HepG2 (cell line): ENCODE measurements around the gene POU3F1. TPM values are rescaled to one million over a fixed set of nuclear protein-coding genes. Genes with fewer than 3 reads are reported as not detected.

Experiments
- ATAC-seq: fragments of 200-7000 bp; cut with Tn5 transposase; 3 replicates; pipeline ENCODE4 v1.9.1; 2020; ENCODE audit warnings: mild to moderate bottlenecking, moderate library complexity
- BruUV-seq: library from RNA; stranded (reverse); fragments of 400-500 nt; replicated peaks from 2 replicates; lab custom pipeline; 2021; lab: Mats Ljungman, UMichigan
- CTCF ChIA-PET: fragments of 300-600 bp; formaldehyde crosslinking; extraction: SDS; loops from one replicate; lab custom pipeline; 2021; ENCODE audit warnings: low total read pairs, inconsistent platforms, low intra/inter-chr PET ratio; lab: Yijun Ruan, JAX
- POLR2A ChIA-PET: fragments of 350-600 bp; sonication (Branson Sonifier 250); formaldehyde crosslinking; loops from one replicate; lab custom pipeline; 2020; ENCODE audit warnings: antibody characterized with exemption, inconsistent platforms; lab: Yijun Ruan, JAX
- DNase-seq: peaks from one replicate; pipeline ENCODE4 v3.0.0-alpha.2; 2015; ENCODE audit warnings: low spot score
- FAIRE-seq: peaks from 3 replicates; lab custom pipeline; 2011; peaks lifted over from hg19 to GRCh38; lab: Jason Lieb, UNC
- H2AFZ ChIP-seq: one replicate; pipeline ENCODE4 v1.6.1; 2011; ENCODE audit warnings: low read length, inconsistent platforms
- H3K27ac ChIP-seq: fragments of 300-600 bp; 3 replicates; pipeline ENCODE4 v1.8.0; 2011; ENCODE audit warnings: mixed run types, mild to moderate bottlenecking, mixed read lengths, low read length, inconsistent platforms; ENCODE audit not compliant: insufficient read depth; ENCODE audit errors: extremely low read length
- H3K27me3 ChIP-seq, 2 experiments: fragments of 200-600 bp in 1 of 2; 2 replicates in 1 of 2; 3 replicates in 1 of 2; pipeline versions ENCODE4 v1.6.0 to v1.8.0; 2011; ENCODE audit warnings: low read length in 2 of 2, mild to moderate bottlenecking in 2 of 2, moderate library complexity in 2 of 2, inconsistent platforms in 1 of 2; ENCODE audit not compliant: insufficient read depth in 2 of 2, control insufficient read depth in 1 of 2
- H3K36me3 ChIP-seq, 2 experiments: fragments of 200-600 bp in 1 of 2; replicated peaks in 1 of 2; 2 replicates in 1 of 2; 3 replicates in 1 of 2; pipeline versions ENCODE4 v1.5.1 to v1.8.0; 2011; ENCODE audit warnings: low read length in 2 of 2, inconsistent platforms in 1 of 2; ENCODE audit not compliant: insufficient read depth in 2 of 2, control insufficient read depth in 1 of 2
- H3K4me1 ChIP-seq: 2 replicates; pipeline ENCODE4 v1.5.1; 2012; ENCODE audit warnings: low read length, inconsistent platforms; ENCODE audit not compliant: insufficient read depth
- H3K4me2 ChIP-seq: 2 replicates; pipeline ENCODE4 v1.6.0; 2011; ENCODE audit warnings: low read depth, low read length, inconsistent platforms
- H3K4me3 ChIP-seq, 3 experiments: fragments of 200-600 bp in 1 of 3; sonication (generic), shearing (Covaris generic) in 1 of 3; replicated peaks in 1 of 3; 2 replicates each; pipeline ENCODE4 v1.5.1; 2011 to 2016; ENCODE audit warnings: low read length in 3 of 3, inconsistent platforms in 2 of 3, low read depth in 2 of 3, mild to moderate bottlenecking in 2 of 3, control low read depth in 1 of 3, mixed read lengths in 1 of 3; ENCODE audit not compliant: insufficient read depth in 1 of 3
- H3K79me2 ChIP-seq: one replicate; pipeline ENCODE4 v1.6.1; 2011; ENCODE audit warnings: low read length, inconsistent platforms; ENCODE audit not compliant: insufficient read depth
- H3K9ac ChIP-seq: 2 replicates; pipeline ENCODE4 v1.6.0; 2011; ENCODE audit warnings: mild to moderate bottlenecking, low read depth, low read length, inconsistent platforms; ENCODE audit not compliant: insufficient read depth
- H3K9me3 ChIP-seq: 2 replicates; pipeline ENCODE4 v1.5.1; 2012; ENCODE audit warnings: mild to moderate bottlenecking, low read length
- H4K20me1 ChIP-seq: 2 replicates; pipeline ENCODE4 v1.6.0; 2011; ENCODE audit warnings: inconsistent platforms, mild to moderate bottlenecking, low read length, moderate library complexity; ENCODE audit not compliant: insufficient read depth
- ARNT2 ChIP-seq: sonication (generic); formaldehyde crosslinking; IDR thresholded peaks from 2 replicates; pipeline ENCODE4 v1.8.0; 2022; ENCODE audit warnings: mild to moderate bottlenecking, low read depth, missing genetic modification reagents, moderate library complexity
- ATF2 ChIP-seq: sonication (generic); formaldehyde crosslinking; IDR thresholded peaks from 2 replicates; pipeline ENCODE4 v1.4.0; 2020; ENCODE audit warnings: missing genetic modification reagents
- EP300 ChIP-seq, 3 experiments: sonication (generic) in 1 of 3; formaldehyde crosslinking in 1 of 3; IDR thresholded peaks; 2 replicates each; pipeline versions ENCODE4 v1.5.1 to v1.6.1; 2011 to 2020; ENCODE audit warnings: low read depth in 2 of 3, low read length in 2 of 3, borderline replicate concordance in 1 of 3, improper control_type of control experiment in 1 of 3, mild to moderate bottlenecking in 1 of 3, missing genetic modification reagents in 1 of 3, moderate library complexity in 1 of 3
- ETV6 ChIP-seq: sonication (generic); formaldehyde crosslinking; conservative IDR thresholded peaks from 2 replicates; pipeline ENCODE4 v1.4.0; 2020; ENCODE audit warnings: missing genetic modification reagents
- MAZ ChIP-seq, 2 experiments: sonication (generic) in 1 of 2; formaldehyde crosslinking in 1 of 2; IDR thresholded peaks; 2 replicates each; pipeline versions ENCODE4 v1.5.0 to v1.6.1; 2012 to 2020; ENCODE audit warnings: low read depth in 2 of 2, mild to moderate bottlenecking in 2 of 2, borderline replicate concordance in 1 of 2, improper control_type of control experiment in 1 of 2, low read length in 1 of 2, missing genetic modification reagents in 1 of 2, moderate library complexity in 1 of 2
- MTA1 ChIP-seq: sonication (generic); formaldehyde crosslinking; IDR thresholded peaks from 2 replicates; pipeline ENCODE4 v1.4.0; 2020; ENCODE audit warnings: missing genetic modification reagents, mild to moderate bottlenecking, borderline replicate concordance
- PREB ChIP-seq: sonication (generic); formaldehyde crosslinking; IDR thresholded peaks from 2 replicates; pipeline ENCODE4 v1.4.0; 2020; ENCODE audit warnings: missing genetic modification reagents
- RARA ChIP-seq: IDR thresholded peaks from 2 replicates; pipeline ENCODE4 v1.6.1; 2016; ENCODE audit warnings: missing genetic modification reagents, missing compliant biosample characterization
- ZNF17 ChIP-seq: sonication (generic); formaldehyde crosslinking; IDR thresholded peaks from 2 replicates; pipeline ENCODE4 v1.5.0; 2020; ENCODE audit warnings: mild to moderate bottlenecking, missing genetic modification reagents
- ZNF878 ChIP-seq: sonication (generic); formaldehyde crosslinking; IDR thresholded peaks from 2 replicates; pipeline ENCODE4 v1.8.1; 2023; ENCODE audit warnings: mild to moderate bottlenecking, missing genetic modification reagents, moderate library complexity
- ZSCAN21 ChIP-seq: sonication (generic); formaldehyde crosslinking; IDR thresholded peaks from 2 replicates; pipeline ENCODE4 v1.8.0; 2022; ENCODE audit warnings: mild to moderate bottlenecking, missing genetic modification reagents, moderate library complexity, borderline replicate concordance
- WGBS: methylation state at CpG from one replicate; pipeline ENCODE4 v1.1.6; 2017; ENCODE audit warnings: low lambda C conversion rate; 5-methylcytosine and 5-hydroxymethylcytosine counted together
- in situ Hi-C: cut with HindIII; loops from 2 replicates; pipeline ENCODE4 v1.10.0; 2017; ENCODE audit warnings: low pct_unique_long_range_greater_than_20kb; ENCODE audit not compliant: extremely low pct_ligation_motif_present
- intact Hi-C: fragments of 100-400 bp; cut with micrococcal nuclease; formaldehyde crosslinking; loops from one replicate; pipeline ENCODE4 v1.10.0; 2022; ENCODE audit not compliant: unreplicated experiment
- polyA plus RNA-seq, 8 experiments: library from polyadenylated mRNA; depleted of rRNA in 3 of 8; stranded (reverse) in 7 of 8; unstranded in 1 of 8; fragments of >200 nt; fragmentation: Illumina TruSeq in 4 of 8; extraction: Trizol in 4 of 8; gene quantifications; 2 replicates each; pipeline versions ENCODE4 v1.2.1 to v1.2.3, GENCODE V29; 2011 to 2016; ENCODE audit warnings: low read depth in 4 of 8, missing spikeins in 1 of 8, mixed read lengths in 1 of 8; ENCODE audit not compliant: insufficient read depth in 1 of 8
- total RNA-seq, 5 experiments: library from RNA; depleted of rRNA; stranded (reverse); fragments of >200 nt; fragmentation: Illumina TruSeq; extraction: Trizol; gene quantifications; 2 replicates each; pipeline ENCODE4 v1.2.3, GENCODE V29; 2016; ENCODE audit warnings: low read depth in 1 of 5
- TF ChIP-seq, protein P1 (sequence below): sonication (generic); formaldehyde crosslinking; IDR thresholded peaks from 2 replicates; pipeline ENCODE4 v1.4.0; 2020; ENCODE audit warnings: mild to moderate bottlenecking, missing genetic modification reagents
- TF ChIP-seq, protein P2 (sequence below): sonication (generic); formaldehyde crosslinking; conservative IDR thresholded peaks from 2 replicates; pipeline ENCODE4 v1.8.0; 2022; ENCODE audit warnings: mild to moderate bottlenecking, moderate library complexity, missing genetic modification reagents

The POU3F1 gene
- total and polyA plus RNA-seq, 2 of the 13 experiments (the other 11 are each of a cell fraction or from before 2014, with no cell fraction given): not detected

DNA sequence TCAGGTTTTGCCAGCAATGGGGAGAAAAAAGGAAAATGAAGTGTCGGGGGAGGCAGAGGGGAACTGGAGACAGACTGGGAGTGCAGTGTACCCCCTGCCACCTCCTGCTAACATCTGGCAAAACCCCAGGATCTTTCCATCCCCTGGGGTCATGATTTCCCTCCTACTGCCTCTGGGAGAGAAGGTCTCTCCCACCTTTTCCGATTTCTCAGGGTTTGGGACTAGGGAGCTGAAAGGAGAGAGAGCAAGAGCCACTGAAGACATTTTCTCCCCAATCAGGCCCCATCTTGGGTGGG is 46.4 kb downstream of the POU3F1 start:
- 54% methylated on average over 2 of the region's 2 CpGs for WGBS
- ATAC-seq: peak; percentile 2; the same call in 1 of the 3 replicates
- intact Hi-C loops: no loop called here
- Histone ChIP-seq H4K20me1 (no peaks in the 10 kb centered on the region), H3K27ac (peak overlapping the region; percentile 72), H3K36me3 (peaks cover 6 to 15% of the 10 kb centered on the region in 2 experiments), H3K4me3 (peak overlapping the region in 2 of 3 experiments; percentile 27 to 58; a peak in 4 of 6 replicates), H3K27me3 (no peaks in the 10 kb centered on the region; a peak in 1 of 5 replicates), H3K9me3 (no peaks in the 10 kb centered on the region), H3K4me2 (peak overlapping the region; percentile 78), H3K4me1 (peaks cover 56% of the 10 kb centered on the region), H3K9ac (peak overlapping the region; percentile 69), H2AFZ (no peak overlapping the region), H3K79me2 (peaks cover 22% of the 10 kb centered on the region)
- in situ Hi-C loops: no loop called here
- no peak for FAIRE-seq
- DNase-seq: no peak
- BruUV-seq: no TSS peak
- 0 out of 2 replicates have a peak, but pooled peaks have one; percentile 0 for TF ChIP-seq MTA1
- TF ChIP-seq, protein P1, sequence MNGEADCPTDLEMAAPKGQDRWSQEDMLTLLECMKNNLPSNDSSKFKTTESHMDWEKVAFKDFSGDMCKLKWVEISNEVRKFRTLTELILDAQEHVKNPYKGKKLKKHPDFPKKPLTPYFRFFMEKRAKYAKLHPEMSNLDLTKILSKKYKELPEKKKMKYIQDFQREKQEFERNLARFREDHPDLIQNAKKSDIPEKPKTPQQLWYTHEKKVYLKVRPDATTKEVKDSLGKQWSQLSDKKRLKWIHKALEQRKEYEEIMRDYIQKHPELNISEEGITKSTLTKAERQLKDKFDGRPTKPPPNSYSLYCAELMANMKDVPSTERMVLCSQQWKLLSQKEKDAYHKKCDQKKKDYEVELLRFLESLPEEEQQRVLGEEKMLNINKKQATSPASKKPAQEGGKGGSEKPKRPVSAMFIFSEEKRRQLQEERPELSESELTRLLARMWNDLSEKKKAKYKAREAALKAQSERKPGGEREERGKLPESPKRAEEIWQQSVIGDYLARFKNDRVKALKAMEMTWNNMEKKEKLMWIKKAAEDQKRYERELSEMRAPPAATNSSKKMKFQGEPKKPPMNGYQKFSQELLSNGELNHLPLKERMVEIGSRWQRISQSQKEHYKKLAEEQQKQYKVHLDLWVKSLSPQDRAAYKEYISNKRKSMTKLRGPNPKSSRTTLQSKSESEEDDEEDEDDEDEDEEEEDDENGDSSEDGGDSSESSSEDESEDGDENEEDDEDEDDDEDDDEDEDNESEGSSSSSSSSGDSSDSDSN (CRISPR knock-in tag): 0 out of 2 replicates have a peak, but pooled peaks have one; percentile 25
- TF ChIP-seq ARNT2 (CRISPR knock-in tag): 0 out of 2 replicates have a peak, but pooled peaks have one; percentile 21
- TF ChIP-seq ZSCAN21 (CRISPR knock-in tag): 0 out of 2 replicates have a peak, but pooled peaks have one; percentile 5
- TF ChIP-seq ATF2: 0 out of 2 replicates have a peak, but pooled peaks have one; percentile 5
- TF ChIP-seq MAZ (IDR thresholded peaks at IDR 0.05; ENCODE audit: borderline replicate concordance, low read depth, low read length): no peak
- no peak for TF ChIP-seq MAZ (CRISPR knock-in tag; IDR thresholded peaks at IDR 0.05; ENCODE audit: low read depth)
- no peak for TF ChIP-seq EP300 (IDR thresholded peaks at IDR 0.05; ENCODE audit: low read depth in 2 of 2, low read length in 2 of 2)
- TF ChIP-seq EP300 (CRISPR knock-in tag; IDR thresholded peaks at IDR 0.05; ENCODE audit: borderline replicate concordance): 0 out of 2 replicates have a peak, but pooled peaks have one; percentile 12
- no peak for TF ChIP-seq ZNF17 (CRISPR knock-in tag)
- 0 out of 2 replicates have a peak, but pooled peaks have one; percentile 33 for TF ChIP-seq ZNF878
- TF ChIP-seq, protein P2, sequence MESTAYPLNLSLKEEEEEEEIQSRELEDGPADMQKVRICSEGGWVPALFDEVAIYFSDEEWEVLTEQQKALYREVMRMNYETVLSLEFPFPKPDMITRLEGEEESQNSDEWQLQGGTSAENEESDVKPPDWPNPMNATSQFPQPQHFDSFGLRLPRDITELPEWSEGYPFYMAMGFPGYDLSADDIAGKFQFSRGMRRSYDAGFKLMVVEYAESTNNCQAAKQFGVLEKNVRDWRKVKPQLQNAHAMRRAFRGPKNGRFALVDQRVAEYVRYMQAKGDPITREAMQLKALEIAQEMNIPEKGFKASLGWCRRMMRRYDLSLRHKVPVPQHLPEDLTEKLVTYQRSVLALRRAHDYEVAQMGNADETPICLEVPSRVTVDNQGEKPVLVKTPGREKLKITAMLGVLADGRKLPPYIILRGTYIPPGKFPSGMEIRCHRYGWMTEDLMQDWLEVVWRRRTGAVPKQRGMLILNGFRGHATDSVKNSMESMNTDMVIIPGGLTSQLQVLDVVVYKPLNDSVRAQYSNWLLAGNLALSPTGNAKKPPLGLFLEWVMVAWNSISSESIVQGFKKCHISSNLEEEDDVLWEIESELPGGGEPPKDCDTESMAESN (CRISPR knock-in tag): 0 out of 2 replicates have a peak, but pooled peaks have one; percentile 25
- TF ChIP-seq PREB: no peak
- no peak for TF ChIP-seq RARA (CRISPR knock-in tag)
- no peak for TF ChIP-seq ETV6
- POLR2A ChIA-PET: interaction anchor here (0.6 to 3.6 kb wide), 10 partner anchors 10 to 141 kb away, joined by 3 to 48 read pairs (median 5); partner anchors contain the start of genes INPP5B, MTF1, SF3A3 and UTP11
- CTCF ChIA-PET: no interaction called here
